Measurements from ENCODE around the gene OR8B2.

DNA sequence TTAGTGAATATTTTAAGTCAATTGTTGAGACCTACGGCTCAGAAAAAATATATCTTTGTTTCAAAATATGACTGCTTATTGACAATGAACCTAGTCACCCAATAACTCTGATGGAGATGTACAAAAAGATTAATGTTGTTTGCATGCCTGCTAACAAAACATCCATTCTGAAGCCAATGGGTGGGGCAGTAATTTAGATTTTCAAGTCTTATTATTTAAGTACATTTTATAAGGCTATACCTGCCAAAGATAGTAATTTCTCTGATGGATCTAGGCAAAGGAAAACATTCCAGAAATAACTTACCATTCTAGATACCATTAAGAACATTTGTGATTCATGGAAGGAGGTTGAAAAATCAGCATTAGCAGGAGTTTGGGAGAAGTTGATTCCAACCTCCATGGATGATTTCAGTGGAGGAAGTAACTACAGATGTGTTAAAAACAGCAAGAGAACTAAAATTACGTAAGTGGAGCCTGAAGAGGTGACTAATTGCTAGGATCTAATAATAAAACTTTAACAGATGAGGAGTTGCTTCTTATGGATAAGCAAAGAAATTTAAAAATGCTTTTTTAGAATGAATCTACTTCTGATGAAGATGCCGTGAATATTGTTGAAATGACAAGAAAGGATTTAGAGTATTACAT, 37.9 kb downstream of the OR8B2 start:
- TF ChIP-seq CEBPB (IDR thresholded peaks at IDR 0.05; ENCODE audit: low read depth) = no peak
- TF ChIP-seq, protein P1, sequence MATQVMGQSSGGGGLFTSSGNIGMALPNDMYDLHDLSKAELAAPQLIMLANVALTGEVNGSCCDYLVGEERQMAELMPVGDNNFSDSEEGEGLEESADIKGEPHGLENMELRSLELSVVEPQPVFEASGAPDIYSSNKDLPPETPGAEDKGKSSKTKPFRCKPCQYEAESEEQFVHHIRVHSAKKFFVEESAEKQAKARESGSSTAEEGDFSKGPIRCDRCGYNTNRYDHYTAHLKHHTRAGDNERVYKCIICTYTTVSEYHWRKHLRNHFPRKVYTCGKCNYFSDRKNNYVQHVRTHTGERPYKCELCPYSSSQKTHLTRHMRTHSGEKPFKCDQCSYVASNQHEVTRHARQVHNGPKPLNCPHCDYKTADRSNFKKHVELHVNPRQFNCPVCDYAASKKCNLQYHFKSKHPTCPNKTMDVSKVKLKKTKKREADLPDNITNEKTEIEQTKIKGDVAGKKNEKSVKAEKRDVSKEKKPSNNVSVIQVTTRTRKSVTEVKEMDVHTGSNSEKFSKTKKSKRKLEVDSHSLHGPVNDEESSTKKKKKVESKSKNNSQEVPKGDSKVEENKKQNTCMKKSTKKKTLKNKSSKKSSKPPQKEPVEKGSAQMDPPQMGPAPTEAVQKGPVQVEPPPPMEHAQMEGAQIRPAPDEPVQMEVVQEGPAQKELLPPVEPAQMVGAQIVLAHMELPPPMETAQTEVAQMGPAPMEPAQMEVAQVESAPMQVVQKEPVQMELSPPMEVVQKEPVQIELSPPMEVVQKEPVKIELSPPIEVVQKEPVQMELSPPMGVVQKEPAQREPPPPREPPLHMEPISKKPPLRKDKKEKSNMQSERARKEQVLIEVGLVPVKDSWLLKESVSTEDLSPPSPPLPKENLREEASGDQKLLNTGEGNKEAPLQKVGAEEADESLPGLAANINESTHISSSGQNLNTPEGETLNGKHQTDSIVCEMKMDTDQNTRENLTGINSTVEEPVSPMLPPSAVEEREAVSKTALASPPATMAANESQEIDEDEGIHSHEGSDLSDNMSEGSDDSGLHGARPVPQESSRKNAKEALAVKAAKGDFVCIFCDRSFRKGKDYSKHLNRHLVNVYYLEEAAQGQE (IDR thresholded peaks at IDR 0.05; ENCODE audit: low read depth) = no peak
- no peak for TF ChIP-seq ZNF274 (IDR thresholded peaks at IDR 0.05; ENCODE audit: low read depth, low read length)
- TF ChIP-seq, protein P2, sequence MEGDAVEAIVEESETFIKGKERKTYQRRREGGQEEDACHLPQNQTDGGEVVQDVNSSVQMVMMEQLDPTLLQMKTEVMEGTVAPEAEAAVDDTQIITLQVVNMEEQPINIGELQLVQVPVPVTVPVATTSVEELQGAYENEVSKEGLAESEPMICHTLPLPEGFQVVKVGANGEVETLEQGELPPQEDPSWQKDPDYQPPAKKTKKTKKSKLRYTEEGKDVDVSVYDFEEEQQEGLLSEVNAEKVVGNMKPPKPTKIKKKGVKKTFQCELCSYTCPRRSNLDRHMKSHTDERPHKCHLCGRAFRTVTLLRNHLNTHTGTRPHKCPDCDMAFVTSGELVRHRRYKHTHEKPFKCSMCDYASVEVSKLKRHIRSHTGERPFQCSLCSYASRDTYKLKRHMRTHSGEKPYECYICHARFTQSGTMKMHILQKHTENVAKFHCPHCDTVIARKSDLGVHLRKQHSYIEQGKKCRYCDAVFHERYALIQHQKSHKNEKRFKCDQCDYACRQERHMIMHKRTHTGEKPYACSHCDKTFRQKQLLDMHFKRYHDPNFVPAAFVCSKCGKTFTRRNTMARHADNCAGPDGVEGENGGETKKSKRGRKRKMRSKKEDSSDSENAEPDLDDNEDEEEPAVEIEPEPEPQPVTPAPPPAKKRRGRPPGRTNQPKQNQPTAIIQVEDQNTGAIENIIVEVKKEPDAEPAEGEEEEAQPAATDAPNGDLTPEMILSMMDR (IDR thresholded peaks at IDR 0.05 in 2 of 3, conservative IDR thresholded peaks at IDR 0.05 in 1 of 3; ENCODE audit: borderline replicate concordance in 1 of 3, insufficient read depth in 1 of 3, low read depth in 2 of 3, low read length in 2 of 3) = no peak
- no peak for TF ChIP-seq POLR2A (IDR thresholded peaks at IDR 0.05; ENCODE audit: borderline replicate concordance, extremely low read depth, insufficient read depth, insufficient read length)
- TF ChIP-seq, protein P3, sequence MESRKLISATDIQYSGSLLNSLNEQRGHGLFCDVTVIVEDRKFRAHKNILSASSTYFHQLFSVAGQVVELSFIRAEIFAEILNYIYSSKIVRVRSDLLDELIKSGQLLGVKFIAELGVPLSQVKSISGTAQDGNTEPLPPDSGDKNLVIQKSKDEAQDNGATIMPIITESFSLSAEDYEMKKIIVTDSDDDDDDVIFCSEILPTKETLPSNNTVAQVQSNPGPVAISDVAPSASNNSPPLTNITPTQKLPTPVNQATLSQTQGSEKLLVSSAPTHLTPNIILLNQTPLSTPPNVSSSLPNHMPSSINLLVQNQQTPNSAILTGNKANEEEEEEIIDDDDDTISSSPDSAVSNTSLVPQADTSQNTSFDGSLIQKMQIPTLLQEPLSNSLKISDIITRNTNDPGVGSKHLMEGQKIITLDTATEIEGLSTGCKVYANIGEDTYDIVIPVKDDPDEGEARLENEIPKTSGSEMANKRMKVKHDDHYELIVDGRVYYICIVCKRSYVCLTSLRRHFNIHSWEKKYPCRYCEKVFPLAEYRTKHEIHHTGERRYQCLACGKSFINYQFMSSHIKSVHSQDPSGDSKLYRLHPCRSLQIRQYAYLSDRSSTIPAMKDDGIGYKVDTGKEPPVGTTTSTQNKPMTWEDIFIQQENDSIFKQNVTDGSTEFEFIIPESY (IDR thresholded peaks at IDR 0.05; ENCODE audit: extremely low read depth, insufficient replicate concordance, low read length) = no peak
- TF ChIP-seq EZH2 (IDR thresholded peaks at IDR 0.05) = no peak
- no peak for TF ChIP-seq SRF (IDR thresholded peaks at IDR 0.05; ENCODE audit: low read depth)
- no peak for TF ChIP-seq EZH2phosphoT487 (IDR thresholded peaks at IDR 0.05; ENCODE audit: borderline replicate concordance)

Data from HCT116 (cell line).